ENCODE measurements around the gene EVI5L. TPM values are rescaled to one million over a fixed set of nuclear protein-coding genes. Genes with fewer than 3 reads are reported as not detected.
"Not testable (repeated sequence)": the region's sequence is repeated elsewhere in the genome, so short reads cannot be mapped to it uniquely, and the experiment has no call there.

Gene EVI5L
- total RNA-seq, 1 donor from 2014 or later, result 23.6 TPM

DNA sequence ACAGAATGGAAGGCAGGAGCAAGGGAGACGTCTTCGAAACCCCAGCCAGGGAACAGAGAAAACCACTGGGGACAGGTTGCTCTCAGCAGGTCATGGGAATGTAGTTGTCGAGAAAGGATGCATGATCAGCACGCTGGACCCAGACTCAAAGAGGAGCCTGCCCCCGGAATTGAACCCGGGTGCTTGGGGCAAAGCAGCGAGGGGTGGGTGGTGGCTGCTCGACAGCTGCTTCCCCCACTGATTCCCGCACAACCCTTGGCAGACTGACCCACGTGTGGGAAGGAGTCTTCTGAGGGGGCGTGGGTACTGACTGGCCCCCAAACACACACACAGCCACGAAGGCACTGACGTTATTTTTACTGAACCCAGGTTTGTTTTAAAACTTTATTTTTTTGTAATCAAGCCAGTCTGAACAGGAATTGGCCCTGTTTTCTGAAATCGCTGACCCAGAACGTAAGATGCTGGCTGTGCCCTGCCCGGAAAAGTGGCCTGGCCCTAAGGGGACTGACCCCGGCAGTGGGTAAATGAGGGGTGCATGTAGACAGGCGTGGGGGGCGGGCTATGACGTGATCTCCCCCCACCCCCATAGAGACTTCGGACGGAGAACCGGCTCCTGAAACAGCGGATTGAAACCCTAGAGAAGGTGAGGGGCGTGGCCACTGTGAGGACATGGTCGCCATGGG is 25.5 kb downstream of the EVI5L start:
- DNase-seq (ENCODE audit: low spot score), result no peak
- intact Hi-C loops (cut with DNase I), result no loop called here

DNA sequence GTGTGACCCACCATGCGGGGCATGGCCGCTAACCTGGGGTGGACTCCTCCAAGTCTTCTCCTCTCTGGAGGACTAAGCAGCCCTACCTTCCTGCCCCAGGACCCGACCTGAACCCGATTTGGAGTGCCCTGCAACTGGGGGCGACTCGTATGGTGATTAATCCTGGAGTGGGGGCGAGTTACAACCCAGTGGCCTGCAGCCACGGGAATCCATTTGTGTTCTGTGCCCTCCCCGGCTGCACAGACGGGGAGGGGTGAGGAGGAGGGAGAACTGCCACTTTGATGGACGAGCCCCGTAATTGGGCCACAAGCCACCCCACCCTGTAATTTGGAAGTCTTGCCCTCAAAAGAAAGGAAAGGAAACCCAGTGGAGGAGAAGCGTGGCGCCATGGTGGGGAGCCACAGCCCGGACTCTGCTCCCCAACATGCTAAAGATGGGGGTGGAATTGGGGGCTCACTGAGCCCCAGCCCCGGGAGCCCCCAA is 26.1 kb downstream of the EVI5L start:
- intact Hi-C loops (cut with DNase I), result no loop called here
- no peak for DNase-seq (ENCODE audit: low spot score)

DNA sequence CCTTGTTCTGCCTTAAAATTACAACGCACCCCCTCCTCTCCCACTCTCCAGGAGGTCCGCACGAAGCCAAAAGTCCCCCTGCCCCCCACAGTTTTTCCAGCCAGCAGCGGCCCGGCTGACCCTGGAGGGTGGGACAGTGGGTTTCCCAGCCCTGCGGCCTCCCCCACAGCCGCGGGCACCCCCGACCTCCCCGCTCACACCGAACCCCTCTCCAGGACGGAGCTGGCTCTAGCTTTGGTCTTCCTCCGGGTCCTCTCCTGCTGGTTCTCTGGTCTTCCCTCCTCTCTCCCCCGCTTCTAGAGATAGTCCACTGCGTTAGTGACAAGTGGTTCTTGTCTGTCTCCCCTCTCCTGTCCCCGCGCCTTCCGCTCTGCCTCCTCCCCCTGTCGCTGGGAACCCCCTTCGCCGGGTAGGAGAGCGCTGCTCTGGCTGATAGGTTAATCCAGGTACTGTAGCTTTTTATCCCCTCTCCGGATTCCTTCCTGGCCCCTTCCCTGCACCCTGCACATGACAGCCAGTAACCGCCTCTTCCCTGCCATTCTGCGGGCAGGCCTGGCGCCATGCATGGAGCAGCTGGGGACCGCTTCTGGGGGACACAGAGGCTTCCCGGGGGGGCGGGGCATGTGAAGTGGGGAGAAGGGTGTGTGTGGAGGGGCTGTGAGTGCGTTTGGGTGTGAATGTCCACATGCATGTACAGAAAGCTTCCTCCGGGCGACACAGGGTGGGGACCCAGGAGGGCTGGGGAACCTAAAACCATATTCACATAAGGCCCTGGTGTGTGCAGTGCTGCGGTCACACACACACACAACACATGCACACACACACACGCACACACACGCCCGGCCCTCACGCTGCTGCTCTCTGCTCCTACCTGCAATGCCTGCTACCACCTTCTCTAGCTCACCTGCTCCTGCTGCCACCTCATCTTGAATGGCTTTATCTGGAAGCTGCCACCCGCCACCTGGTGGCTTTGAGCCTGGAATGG is 27.0 kb downstream of the EVI5L start:
- intact Hi-C loops (cut with DNase I), result no loop called here
- no peak for DNase-seq (ENCODE audit: low spot score)

DNA sequence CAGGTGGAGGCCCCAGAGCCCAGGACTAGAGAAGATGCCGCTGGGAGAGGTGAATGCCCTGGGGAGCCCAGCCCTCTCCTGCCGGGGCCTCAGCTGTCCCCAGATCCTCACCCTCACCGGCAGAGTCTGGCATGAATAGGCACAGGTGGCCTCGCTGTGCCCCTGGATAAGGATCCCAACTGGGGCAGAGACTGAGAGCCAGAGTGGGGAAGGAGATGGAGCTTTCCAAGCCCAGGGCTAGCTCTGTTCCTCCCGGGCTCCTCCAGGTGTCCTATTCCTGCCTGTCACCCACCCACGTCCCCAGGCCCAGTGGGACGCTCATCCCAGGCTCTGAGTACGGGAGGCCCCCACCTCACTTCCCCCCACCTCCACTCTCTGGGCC is 27.7 kb downstream of the EVI5L start:
- intact Hi-C loops (cut with DNase I), result no loop called here
- no peak for DNase-seq (ENCODE audit: low spot score)

DNA sequence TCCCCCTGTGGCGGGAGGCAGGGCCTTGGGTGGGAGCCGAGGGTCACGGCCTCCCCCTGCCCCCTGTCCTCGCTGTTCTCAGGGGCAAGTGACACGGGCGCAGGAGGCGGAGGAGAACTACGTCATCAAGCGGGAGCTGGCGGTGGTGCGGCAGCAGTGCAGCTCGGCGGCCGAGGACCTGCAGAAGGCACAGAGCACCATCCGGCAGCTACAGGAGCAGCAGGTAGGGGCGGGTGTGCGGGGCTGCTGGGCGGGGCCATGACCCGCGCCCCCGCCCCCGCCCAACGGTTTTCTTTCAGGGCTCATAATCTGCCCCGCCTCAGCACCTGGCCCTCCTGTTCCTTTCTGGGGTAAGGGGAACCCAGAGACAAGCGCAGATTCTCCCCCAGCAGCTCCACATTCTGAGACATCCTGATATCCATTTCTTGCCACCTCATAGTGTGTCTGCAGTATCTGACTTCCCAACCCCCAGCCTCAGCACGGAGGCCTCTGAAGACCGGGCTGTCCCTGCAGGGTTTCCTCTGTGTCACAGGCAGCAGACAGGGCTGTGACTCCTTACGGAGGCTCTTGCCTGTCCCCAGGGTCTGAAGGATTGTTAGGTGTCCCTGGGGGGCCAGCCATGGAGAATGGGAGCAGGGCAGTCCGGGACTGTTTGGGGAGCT is 28.2 kb downstream of the EVI5L start:
- no peak for DNase-seq (ENCODE audit: low spot score)

DNA sequence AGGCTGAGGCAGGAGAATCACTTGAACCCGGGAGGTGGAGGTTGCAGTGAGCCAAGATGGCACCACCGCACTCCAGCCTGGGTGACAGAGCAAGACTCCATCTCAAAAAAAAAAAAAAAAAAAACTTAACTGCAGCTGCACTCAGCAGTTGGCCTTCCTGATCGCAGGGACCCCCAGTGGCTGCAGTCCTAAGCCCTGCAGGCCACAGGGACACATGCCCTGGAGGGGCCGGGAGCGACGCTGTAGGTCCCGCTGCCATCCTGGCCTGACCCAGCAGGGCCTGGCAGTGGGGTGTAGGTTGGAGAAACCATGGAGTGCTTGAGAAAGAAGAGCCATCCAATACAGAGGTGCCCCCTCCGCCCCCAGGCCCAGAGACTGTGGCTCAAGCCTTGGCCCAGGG is 29.1 kb downstream of the EVI5L start:
- intact Hi-C loops (cut with DNase I); DNase-seq (ENCODE audit: low spot score): not testable (repeated sequence)

More for the DNA sequence above, 28.2 kb downstream of the EVI5L start:
- intact Hi-C loops (cut with DNase I), result no loop called here

DNA sequence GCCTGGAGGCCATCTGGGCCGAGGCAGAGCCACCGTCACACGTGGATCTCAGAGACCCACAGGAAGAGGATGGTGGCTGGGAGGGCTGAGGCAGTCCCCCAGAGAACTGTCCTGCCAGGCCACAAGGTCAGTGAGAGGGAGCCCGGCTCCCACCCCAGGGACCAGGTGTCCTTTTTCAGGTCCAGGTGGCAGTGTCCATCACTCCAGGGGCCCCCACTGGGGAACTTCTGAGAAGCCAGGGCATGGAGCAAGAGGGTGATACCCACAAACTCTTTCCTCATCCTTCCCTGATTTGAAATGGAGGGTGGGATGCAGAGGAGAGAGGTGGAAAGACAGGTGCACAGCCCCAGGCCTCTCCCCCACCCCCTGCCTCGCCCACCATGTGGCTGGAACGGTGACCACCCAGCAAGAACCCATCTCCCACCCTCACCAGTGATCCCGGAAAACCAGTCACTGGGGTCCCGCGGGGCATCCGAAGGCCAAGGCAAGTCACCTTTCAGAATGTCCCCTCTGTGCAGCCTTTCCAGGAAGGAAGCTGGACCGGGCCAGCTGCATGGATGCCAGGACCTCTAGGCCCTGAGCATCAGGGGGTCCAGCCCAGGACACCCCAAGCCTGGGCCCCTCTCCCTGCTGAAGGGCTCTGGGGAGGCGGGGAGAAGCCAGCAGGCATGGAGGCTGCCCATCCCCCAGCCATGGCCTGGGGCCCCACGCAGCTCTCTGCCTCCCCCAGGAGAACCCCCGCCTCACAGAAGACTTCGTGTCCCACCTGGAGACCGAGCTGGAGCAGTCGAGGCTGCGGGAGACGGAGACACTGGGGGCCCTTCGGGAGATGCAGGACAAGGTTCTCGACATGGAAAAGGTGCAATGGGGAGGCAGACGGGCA is 30.1 kb downstream of the EVI5L start:
- intact Hi-C loops (cut with DNase I), result no loop called here
- no peak for DNase-seq (ENCODE audit: low spot score)

DNA sequence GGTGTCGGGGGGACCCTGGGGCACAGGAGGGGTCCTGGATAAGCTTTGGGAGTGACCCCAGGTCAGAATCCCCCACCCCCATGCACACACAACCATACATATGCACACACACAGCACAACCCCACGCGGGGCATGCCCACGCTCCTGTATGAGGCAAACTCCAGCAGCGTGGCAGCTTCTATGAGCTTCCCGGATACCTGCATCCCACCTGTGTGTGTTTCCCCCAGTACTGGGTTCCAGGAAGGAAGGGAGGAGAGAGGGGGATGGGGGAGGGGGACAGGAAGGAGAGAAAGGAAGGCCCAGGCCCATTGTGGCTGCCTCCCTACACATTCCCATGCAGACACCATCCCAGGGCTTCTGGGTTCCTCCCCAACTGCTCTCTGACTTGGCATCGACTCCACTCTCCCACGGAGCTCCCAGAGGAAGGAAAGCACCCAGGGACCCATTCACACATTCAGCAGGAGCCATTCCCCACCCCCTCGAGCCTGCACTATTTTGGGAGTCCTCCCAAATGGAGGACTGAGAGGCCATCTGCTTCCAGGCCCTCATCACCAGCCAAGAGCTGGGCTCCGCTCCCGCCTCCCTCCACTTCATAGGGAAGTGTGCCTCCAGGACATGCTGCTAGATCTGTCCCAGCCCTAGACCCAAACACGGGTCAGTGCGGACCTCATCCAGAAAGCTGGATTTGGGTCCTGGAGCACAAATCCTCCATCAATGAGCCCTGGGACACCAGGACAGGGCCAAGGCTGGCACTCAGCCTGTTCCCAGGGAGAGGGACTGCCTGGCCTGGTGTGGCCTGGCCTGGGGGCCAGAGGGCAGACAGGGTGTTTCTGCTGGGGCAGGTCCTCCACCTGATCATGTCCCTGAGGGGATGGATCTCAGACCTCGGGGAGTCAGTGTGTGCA is 30.9 kb downstream of the EVI5L start:
- intact Hi-C loops (cut with DNase I), result no loop called here
- no peak for DNase-seq (ENCODE audit: low spot score)

DNA sequence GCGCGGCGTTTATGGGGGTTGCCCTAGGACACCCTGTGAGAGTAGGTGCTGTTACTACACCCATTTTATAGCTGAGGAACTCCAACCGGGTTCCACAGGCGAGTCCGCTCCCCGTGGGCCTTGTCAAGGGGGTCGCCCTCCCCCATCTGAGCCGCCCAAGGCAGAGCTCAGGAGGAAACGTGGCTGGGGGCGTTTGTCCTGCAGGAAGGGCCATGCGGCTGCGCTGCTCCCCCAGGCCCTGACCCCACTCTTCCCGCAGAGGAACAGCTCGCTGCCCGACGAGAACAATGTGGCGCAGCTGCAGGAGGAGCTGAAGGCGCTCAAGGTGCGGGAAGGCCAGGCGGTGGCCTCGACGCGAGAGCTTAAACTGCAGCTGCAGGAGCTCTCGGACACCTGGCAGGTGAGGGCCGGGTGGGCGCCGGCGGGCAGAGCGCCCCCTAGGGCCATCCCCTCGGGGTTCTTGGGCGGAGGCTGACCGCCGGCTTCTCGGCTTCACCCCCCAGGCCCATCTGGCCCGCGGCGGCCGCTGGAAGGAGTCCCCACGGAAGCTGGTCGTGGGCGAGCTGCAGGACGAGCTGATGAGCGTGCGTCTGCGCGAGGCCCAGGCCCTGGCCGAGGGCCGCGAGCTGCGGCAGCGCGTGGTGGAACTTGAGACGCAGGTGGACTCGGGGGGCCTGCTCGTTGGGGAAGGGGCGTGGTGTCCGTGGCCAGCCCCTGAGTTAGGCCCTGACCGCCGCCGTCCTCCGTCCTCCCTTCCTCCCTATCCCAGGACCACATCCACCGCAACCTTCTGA is 31.8 kb downstream of the EVI5L start:
- intact Hi-C loops (cut with DNase I), result no loop called here
- DNase-seq (ENCODE audit: low spot score), result no peak

DNA sequence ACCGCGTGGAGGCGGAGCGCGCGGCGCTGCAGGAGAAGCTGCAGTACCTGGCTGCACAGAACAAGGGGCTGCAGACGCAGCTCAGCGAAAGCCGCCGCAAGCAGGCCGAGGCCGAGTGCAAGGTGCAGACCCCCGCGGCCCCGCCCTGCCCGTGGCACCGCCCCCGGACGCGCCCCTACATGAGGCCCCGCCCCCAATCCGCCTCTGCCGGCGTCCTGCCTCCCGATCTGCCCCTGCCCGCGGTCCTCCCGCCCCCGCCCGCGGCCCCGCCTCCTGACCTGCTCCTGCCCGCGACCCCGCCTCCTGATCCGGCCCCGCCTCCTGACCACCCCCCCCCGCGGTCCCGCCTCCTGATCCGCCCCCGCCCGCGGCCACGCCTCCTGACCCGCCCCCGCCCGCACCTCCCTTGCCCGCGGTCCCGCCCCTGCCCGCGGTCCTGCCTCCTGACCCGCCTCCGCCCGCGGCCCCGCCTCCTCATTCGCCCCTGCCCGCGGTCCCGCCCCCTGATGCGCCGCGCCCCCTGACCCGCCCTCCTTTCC is 32.5 kb downstream of the EVI5L start:
- DNase-seq (ENCODE audit: low spot score), result no peak
- intact Hi-C loops (cut with DNase I), result no loop called here

DNA sequence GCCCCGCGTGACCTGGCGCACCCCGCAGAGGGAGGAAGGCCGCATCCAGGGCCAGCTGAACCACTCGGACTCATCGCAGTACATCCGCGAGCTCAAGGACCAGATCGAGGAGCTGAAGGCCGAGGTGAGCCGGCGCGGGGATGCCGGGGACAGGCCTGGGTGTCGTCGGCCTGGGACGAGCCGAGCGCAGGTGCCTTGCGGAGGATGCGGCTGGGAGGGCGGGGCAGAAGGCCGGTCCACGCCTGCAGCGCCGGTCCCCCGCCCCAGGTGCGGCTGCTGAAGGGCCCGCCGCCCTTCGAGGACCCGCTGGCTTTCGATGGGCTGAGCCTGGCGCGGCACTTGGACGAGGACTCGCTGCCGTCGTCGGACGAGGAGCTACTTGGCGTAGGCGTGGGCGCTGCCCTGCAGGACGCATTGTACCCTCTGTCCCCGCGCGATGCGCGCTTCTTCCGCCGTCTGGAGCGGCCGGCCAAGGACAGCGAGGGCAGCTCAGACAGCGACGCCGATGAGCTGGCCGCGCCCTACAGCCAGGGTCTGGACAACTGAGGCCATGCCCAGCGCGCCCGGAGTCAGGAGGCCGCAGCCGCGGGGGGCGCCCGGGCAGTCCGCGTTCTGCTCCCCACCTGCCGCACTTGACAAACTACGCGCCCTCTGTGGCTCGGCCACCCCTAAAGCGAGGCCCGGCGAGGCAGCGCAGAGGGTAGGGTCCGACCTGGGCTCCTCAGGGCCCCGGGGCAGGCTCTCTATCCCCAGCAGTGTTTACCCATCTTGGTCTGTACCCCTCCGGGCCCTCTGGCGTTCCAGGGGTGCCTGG is 33.3 kb downstream of the EVI5L start:
- no peak for DNase-seq (ENCODE audit: low spot score)
- intact Hi-C loops (cut with DNase I), result no loop called here

DNA sequence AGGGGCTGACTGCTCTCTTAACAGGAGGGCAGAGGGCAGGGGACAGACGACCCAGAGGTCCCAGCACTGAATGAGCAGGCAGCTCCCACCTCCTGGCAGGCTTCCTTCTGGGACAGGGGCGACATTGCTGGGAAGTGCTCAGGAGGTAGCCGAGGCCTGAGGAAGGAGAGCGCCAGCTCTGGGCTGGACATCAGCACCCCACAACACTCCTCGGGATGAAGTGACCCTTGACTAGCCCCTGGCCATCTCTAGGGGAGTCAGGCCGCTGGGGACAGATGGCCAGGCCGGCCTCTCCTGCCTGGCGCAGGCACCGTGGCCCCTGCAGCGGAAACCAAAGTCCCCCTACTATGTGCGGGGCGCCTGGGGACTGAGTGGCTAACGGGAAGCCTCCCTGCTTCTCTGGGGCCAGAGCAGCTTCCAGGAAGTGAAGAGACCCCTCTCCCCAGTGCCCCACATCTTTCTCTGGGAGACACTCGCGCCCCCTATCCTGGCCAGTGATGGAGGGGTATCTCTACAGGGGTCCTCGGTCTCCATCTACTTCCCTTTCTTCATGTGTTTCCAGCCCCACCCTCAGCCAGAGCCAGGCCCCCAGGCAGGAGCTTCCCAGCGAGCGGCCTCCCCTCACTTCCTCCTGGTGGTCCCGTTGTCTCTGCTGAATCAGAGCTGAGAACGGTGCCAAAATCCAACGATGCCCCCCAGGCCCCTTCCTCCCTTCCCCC is 34.1 kb downstream of the EVI5L start:
- intact Hi-C loops (cut with DNase I), result no loop called here
- DNase-seq (ENCODE audit: low spot score), result no peak

DNA sequence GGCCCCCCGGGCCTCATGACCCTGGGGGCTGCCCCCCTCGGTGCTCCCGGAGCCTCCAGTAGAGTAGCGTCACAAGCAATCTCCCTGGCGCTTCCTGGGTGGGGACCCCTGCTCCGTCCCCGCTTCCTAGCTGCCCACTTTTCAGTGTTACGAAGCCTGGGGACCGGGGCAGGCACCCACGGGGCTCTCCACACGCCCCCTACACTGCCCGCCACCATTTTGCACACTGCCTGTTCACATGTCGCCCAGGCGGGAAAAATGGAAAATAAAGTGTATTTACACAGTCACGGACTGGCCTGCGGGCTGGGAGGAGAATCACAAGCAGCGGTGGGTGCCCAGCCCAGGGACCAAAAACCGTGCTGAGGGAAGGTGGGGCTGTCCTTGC is 34.7 kb downstream of the EVI5L start:
- DNase-seq (ENCODE audit: low spot score), result no peak
- intact Hi-C loops (cut with DNase I), result no loop called here

DNA sequence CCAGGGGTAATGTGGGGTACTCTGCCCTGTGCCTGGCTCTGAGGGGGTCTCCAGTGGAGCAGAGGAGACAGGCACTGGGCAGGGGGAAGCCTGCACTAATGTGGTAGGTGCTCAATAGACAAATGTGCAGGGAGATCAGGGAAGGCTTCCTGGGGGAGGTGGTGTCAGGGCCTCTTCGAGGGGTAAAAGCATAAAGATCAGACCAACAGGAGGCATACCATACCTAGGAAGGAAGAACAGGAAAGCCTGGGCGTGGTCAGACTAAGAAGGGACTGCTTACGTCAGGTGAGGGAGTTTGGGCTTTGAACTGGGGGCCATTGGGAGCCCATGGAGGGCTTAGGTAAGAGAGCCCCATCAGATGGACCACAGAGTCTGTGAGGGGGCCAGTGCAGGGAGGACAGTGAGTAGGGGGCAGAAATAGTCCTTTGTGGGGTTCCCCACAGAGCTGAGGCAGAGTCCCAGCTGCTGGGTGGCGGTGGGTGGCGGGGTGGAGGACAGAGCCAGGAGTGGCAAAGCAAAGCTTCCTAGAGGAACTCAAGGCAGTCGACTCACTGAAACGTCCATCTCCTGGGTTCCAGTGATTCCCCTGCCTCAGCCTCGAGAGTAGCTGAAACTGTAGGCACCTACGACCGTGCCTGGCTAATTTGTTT is 35.4 kb downstream of the EVI5L start:
- DNase-seq (ENCODE audit: low spot score), result no peak
- intact Hi-C loops (cut with DNase I), result no loop called here

DNA sequence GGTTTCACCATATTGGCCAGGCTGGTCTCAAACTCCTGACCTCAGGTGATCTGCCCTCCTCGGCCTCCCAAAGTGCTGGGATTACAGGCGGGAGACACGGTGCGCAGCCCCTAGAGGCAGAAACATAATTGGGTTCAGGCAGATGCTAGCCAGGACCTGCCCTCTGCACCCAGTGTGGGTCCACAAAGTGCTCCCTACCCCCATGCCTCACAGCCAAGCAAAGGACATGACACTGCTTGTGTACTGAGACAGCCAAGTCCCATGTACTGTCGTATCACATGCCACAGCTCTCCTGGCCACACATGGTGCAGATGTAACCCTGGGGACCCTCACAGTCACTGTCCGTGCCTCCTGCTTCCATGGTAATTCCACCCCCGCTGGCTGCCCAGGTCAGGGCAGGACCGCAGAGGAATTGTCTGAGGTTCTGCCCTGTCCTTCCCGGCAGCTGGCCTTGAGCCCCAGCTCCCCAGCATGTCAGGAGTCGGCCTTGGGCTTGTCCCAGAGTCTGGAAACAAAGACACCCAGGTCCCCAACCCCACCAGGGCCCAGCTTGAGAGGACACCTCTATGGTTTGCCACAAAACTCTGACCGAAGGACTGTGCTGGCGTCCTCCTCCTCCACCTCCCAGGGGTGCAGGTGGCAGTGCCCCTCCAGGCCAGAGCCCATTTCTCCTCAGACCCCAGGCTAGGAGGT is 36.5 kb downstream of the EVI5L start:
- intact Hi-C loops (cut with DNase I), result no loop called here
- DNase-seq (ENCODE audit: low spot score), result no peak

Data from cardiac septum (tissue), 1 donor.